ENCODE measurements around the gene TPST2. TPM values are rescaled to one million over a fixed set of nuclear protein-coding genes. Genes with fewer than 3 reads are reported as not detected.
A peak's percentile ranks its signal among the peaks of the same experiment; 100 is the strongest.

The TPST2 gene
- total RNA-seq, 1 experiment from 2014 or later, result 61.4 TPM

- Histone ChIP-seq H3K36me3 (ENCODE audit: insufficient read depth, low read length) (no peaks in the 10 kb centered on the region), H3K4me1 (ENCODE audit: low read length) (peaks cover 52% of the 10 kb centered on the region), H3K9me2 (replicated peaks; ENCODE audit: insufficient read depth, low read length) (no peaks in the 10 kb centered on the region), H3K79me2 (ENCODE audit: low read length) (peaks cover 79% of the 10 kb centered on the region), H3K27ac (ENCODE audit: low read length) (0 out of 2 replicates have a peak overlapping the region, but pooled peaks have one; percentile 22), H3K9ac (ENCODE audit: low read length) (no peak overlapping the region), H4K20me1 (ENCODE audit: insufficient read depth, low read depth, low read length) (no peaks in the 10 kb centered on the region), H3K27me3 (ENCODE audit: low read length) (no peaks in the 10 kb centered on the region), H3K4me2 (ENCODE audit: low read depth, low read length, poor library complexity, severe bottlenecking) (no peak overlapping the region), H3K9me3 (ENCODE audit: low read length) (no peaks in the 10 kb centered on the region), H3K4me3 (ENCODE audit: low read length) (no peak overlapping the region), H2AFZ (ENCODE audit: low read length) (no peak overlapping the region)
- no peak for DNase-seq
Observed at GRCh38 chr22:26547426-26547825, 42.5 kb downstream of the TPST2 start.

DNA sequence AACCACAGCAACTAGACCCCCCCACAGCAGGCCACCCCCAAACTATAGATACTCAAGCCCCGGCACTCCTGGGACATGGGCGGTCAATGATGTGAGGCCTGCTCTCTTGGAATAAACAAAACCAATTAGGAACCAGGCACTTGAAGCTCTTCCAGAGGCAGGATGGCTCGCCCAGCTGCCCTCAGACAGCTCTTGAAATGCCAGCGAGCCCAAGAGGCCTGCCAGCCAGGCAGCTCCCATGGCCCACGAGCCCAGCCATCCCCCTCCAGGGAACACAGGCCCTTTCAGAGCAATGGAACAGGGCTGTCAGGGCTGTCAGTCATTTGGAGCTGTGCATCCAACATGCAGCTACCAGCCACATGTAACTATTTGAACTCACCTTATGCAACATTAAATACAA, 43.6 kb downstream of the TPST2 start:
- Histone ChIP-seq H3K27ac (ENCODE audit: low read length) (peak overlapping the region; percentile 57), H3K79me2 (ENCODE audit: low read length) (peaks cover 68% of the 10 kb centered on the region), H3K27me3 (ENCODE audit: low read length) (no peaks in the 10 kb centered on the region), H2AFZ (ENCODE audit: low read length) (no peak overlapping the region), H3K9me3 (ENCODE audit: low read length) (no peaks in the 10 kb centered on the region), H4K20me1 (ENCODE audit: insufficient read depth, low read depth, low read length) (no peaks in the 10 kb centered on the region), H3K4me2 (ENCODE audit: low read depth, low read length, poor library complexity, severe bottlenecking) (no peak overlapping the region), H3K9ac (ENCODE audit: low read length) (0 out of 2 replicates have a peak overlapping the region, but pooled peaks have one; percentile 6), H3K36me3 (ENCODE audit: insufficient read depth, low read length) (no peaks in the 10 kb centered on the region), H3K9me2 (replicated peaks; ENCODE audit: insufficient read depth, low read length) (no peaks in the 10 kb centered on the region), H3K4me1 (ENCODE audit: low read length) (peaks cover 42% of the 10 kb centered on the region), H3K4me3 (ENCODE audit: low read length) (no peak overlapping the region)
- DNase-seq, result no peak

DNA sequence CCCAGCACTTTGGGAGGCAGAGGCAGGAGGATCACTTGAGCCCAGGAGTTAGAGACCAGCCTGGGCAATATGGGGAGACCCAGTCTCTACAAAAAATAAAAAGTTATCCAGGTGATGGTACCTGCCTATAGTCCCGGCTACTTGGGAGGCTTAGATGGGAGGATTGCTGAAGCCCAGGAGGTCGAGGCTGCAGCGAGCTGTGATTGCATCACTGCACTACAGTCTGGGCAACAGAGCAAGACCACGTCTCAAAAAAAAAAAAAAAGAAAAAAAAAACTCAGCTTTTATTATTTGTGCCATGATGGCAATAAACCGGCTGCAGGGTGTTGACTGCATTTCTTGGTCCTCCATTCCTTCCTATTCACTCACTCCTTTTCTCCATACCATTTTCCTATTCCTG, 44.1 kb downstream of the TPST2 start:
- H3K9me3 ChIP-seq (ENCODE audit: low read length), result no peaks in the 10 kb centered on the region
- H3K9me2 ChIP-seq (replicated peaks; ENCODE audit: insufficient read depth, low read length), result no peaks in the 10 kb centered on the region
- DNase-seq, result no peak
- H3K4me2 ChIP-seq (ENCODE audit: low read depth, low read length, poor library complexity, severe bottlenecking), result no peak overlapping the region
- H3K27ac ChIP-seq (ENCODE audit: low read length), result peak overlapping the region; percentile 57
- H3K4me3 ChIP-seq (ENCODE audit: low read length), result no peak overlapping the region
- H3K36me3 ChIP-seq (ENCODE audit: insufficient read depth, low read length), result no peaks in the 10 kb centered on the region
- H3K4me1 ChIP-seq (ENCODE audit: low read length), result peaks cover 38% of the 10 kb centered on the region
- H3K27me3 ChIP-seq (ENCODE audit: low read length), result no peaks in the 10 kb centered on the region
- no peaks in the 10 kb centered on the region for H4K20me1 ChIP-seq (ENCODE audit: insufficient read depth, low read depth, low read length)
- no peak overlapping the region for H2AFZ ChIP-seq (ENCODE audit: low read length)
- H3K9ac ChIP-seq (ENCODE audit: low read length), result no peak overlapping the region
- peaks cover 64% of the 10 kb centered on the region for H3K79me2 ChIP-seq (ENCODE audit: low read length)

GRCh38 chr22:26545385-26545784, 44.5 kb downstream of the TPST2 start:
- H3K9ac ChIP-seq (ENCODE audit: low read length), result no peak overlapping the region
- H2AFZ ChIP-seq (ENCODE audit: low read length), result no peak overlapping the region
- peak overlapping the region; percentile 57; the same call in 1 of the 2 replicates for H3K27ac ChIP-seq (ENCODE audit: low read length)
- no peaks in the 10 kb centered on the region for H4K20me1 ChIP-seq (ENCODE audit: insufficient read depth, low read depth, low read length)
- no peak for DNase-seq
- no peak overlapping the region for H3K4me2 ChIP-seq (ENCODE audit: low read depth, low read length, poor library complexity, severe bottlenecking)
- no peaks in the 10 kb centered on the region for H3K9me2 ChIP-seq (replicated peaks; ENCODE audit: insufficient read depth, low read length)
- H3K79me2 ChIP-seq (ENCODE audit: low read length), result peaks cover 59% of the 10 kb centered on the region
- no peaks in the 10 kb centered on the region for H3K27me3 ChIP-seq (ENCODE audit: low read length)
- H3K9me3 ChIP-seq (ENCODE audit: low read length), result no peaks in the 10 kb centered on the region
- 0 out of 2 replicates have a peak, but pooled peaks cover 2% of the 10 kb centered on the region for H3K36me3 ChIP-seq (ENCODE audit: insufficient read depth, low read length)
- H3K4me3 ChIP-seq (ENCODE audit: low read length), result no peak overlapping the region
- peaks cover 33% of the 10 kb centered on the region for H3K4me1 ChIP-seq (ENCODE audit: low read length)

DNA sequence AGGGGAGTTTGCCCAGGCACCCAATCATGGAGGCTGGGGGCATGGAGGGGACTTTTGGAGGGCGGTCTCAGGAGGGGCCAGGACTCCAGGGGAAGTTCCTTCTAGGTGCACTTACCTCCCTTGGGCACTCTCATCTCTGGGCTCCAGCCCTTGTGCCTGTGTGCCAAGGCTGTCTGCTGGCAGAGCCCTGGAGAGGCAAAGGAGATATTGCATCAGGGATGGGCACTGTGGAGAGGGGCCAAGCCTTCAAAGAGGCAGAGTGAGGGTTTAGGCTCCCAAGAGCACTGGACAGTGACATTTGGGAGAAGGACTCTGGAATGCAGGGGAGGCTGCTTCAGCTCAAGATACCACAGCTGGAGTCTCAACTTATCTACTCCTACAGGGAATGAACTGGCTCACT, 45.4 kb downstream of the TPST2 start:
- Histone ChIP-seq H3K9me3 (ENCODE audit: low read length) (no peaks in the 10 kb centered on the region), H4K20me1 (ENCODE audit: insufficient read depth, low read depth, low read length) (no peaks in the 10 kb centered on the region), H3K27ac (ENCODE audit: low read length) (peak overlapping the region; percentile 46), H3K4me1 (ENCODE audit: low read length) (peaks cover 28% of the 10 kb centered on the region), H2AFZ (ENCODE audit: low read length) (no peak overlapping the region), H3K9me2 (replicated peaks; ENCODE audit: insufficient read depth, low read length) (no peaks in the 10 kb centered on the region), H3K4me3 (ENCODE audit: low read length) (no peak overlapping the region), H3K27me3 (ENCODE audit: low read length) (no peaks in the 10 kb centered on the region), H3K36me3 (ENCODE audit: insufficient read depth, low read length) (0 out of 2 replicates have a peak, but pooled peaks cover 2% of the 10 kb centered on the region), H3K79me2 (ENCODE audit: low read length) (peaks cover 54% of the 10 kb centered on the region), H3K4me2 (ENCODE audit: low read depth, low read length, poor library complexity, severe bottlenecking) (no peak overlapping the region), H3K9ac (ENCODE audit: low read length) (no peak overlapping the region)
- no peak for DNase-seq

GRCh38 chr22:26542831-26543230, 47.1 kb downstream of the TPST2 start:
- no peak overlapping the region for H2AFZ ChIP-seq (ENCODE audit: low read length)
- H3K27me3 ChIP-seq (ENCODE audit: low read length), result no peaks in the 10 kb centered on the region
- no peak overlapping the region for H3K9ac ChIP-seq (ENCODE audit: low read length)
- H3K9me2 ChIP-seq (replicated peaks; ENCODE audit: insufficient read depth, low read length), result no peaks in the 10 kb centered on the region
- H3K79me2 ChIP-seq (ENCODE audit: low read length), result peaks cover 40% of the 10 kb centered on the region
- H3K4me1 ChIP-seq (ENCODE audit: low read length), result peaks cover 20% of the 10 kb centered on the region
- DNase-seq, result no peak
- H3K4me2 ChIP-seq (ENCODE audit: low read depth, low read length, poor library complexity, severe bottlenecking), result no peak overlapping the region
- H3K27ac ChIP-seq (ENCODE audit: low read length), result no peak overlapping the region
- H3K4me3 ChIP-seq (ENCODE audit: low read length), result no peak overlapping the region
- no peaks in the 10 kb centered on the region for H3K9me3 ChIP-seq (ENCODE audit: low read length)
- no peaks in the 10 kb centered on the region for H4K20me1 ChIP-seq (ENCODE audit: insufficient read depth, low read depth, low read length)
- H3K36me3 ChIP-seq (ENCODE audit: insufficient read depth, low read length), result 0 out of 2 replicates have a peak, but pooled peaks cover 2% of the 10 kb centered on the region

- Histone ChIP-seq H4K20me1 (ENCODE audit: insufficient read depth, low read depth, low read length) (no peaks in the 10 kb centered on the region), H3K27me3 (ENCODE audit: low read length) (no peaks in the 10 kb centered on the region), H3K36me3 (ENCODE audit: insufficient read depth, low read length) (peaks cover 6% of the 10 kb centered on the region; the same call in 1 of the 2 replicates)
Observed at GRCh38 chr22:26541167-26541819, 48.6 kb downstream of the TPST2 start.

DNA sequence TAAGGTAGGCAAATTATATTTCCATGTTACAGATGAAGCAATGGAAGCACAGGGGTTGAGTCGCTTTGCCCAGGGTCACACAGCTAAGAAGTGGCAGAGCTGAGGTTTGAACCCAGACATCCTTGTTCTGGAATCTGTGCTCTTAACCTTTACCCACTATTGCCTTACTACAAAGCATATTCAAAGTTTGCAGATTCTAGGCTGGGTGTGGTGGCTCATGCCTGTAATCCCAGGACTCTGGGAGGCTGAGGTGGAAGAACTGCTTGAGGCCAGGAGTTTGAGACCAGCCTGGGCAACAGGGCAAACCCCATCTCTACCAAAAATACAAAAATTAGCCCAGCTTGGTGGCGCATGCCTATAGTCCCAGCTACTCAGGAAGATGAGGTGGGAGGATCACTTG, 49.8 kb downstream of the TPST2 start:
- no peak overlapping the region for H2AFZ ChIP-seq (ENCODE audit: low read length)
- no peaks in the 10 kb centered on the region for H3K9me3 ChIP-seq (ENCODE audit: low read length)
- no peak overlapping the region for H3K4me3 ChIP-seq (ENCODE audit: low read length)
- H4K20me1 ChIP-seq (ENCODE audit: insufficient read depth, low read depth, low read length), result no peaks in the 10 kb centered on the region
- H3K4me2 ChIP-seq (ENCODE audit: low read depth, low read length, poor library complexity, severe bottlenecking), result no peak overlapping the region
- H3K9ac ChIP-seq (ENCODE audit: low read length), result no peak overlapping the region
- H3K79me2 ChIP-seq (ENCODE audit: low read length), result peaks cover 16% of the 10 kb centered on the region
- no peaks in the 10 kb centered on the region for H3K27me3 ChIP-seq (ENCODE audit: low read length)
- no peak for DNase-seq
- peak overlapping the region; percentile 9; the same call in 1 of the 2 replicates for H3K27ac ChIP-seq (ENCODE audit: low read length)
- H3K4me1 ChIP-seq (ENCODE audit: low read length), result peaks cover 21% of the 10 kb centered on the region
- peaks cover 6% of the 10 kb centered on the region; the same call in 1 of the 2 replicates for H3K36me3 ChIP-seq (ENCODE audit: insufficient read depth, low read length)
- H3K9me2 ChIP-seq (replicated peaks; ENCODE audit: insufficient read depth, low read length), result no peaks in the 10 kb centered on the region

More at GRCh38 chr22:26541167-26541819, 48.6 kb downstream of the TPST2 start:
- no peak overlapping the region for H3K4me3 ChIP-seq (ENCODE audit: low read length)
- peaks cover 28% of the 10 kb centered on the region for H3K79me2 ChIP-seq (ENCODE audit: low read length)
- peaks cover 13% of the 10 kb centered on the region for H3K4me1 ChIP-seq (ENCODE audit: low read length)
- no peak overlapping the region for H3K4me2 ChIP-seq (ENCODE audit: low read depth, low read length, poor library complexity, severe bottlenecking)
- H3K9me2 ChIP-seq (replicated peaks; ENCODE audit: insufficient read depth, low read length), result no peaks in the 10 kb centered on the region
- no peak overlapping the region for H2AFZ ChIP-seq (ENCODE audit: low read length)
- no peaks in the 10 kb centered on the region for H3K9me3 ChIP-seq (ENCODE audit: low read length)
- no peak for DNase-seq
- H3K27ac ChIP-seq (ENCODE audit: low read length), result no peak overlapping the region
- no peak overlapping the region for H3K9ac ChIP-seq (ENCODE audit: low read length)

All from Karpas-422 (cell line).